SK-N-SH (cell line): ENCODE results near the gene SH3BGRL3. TPM values are rescaled to one million over a fixed set of nuclear protein-coding genes. Genes with fewer than 3 reads are reported as not detected.

ENCODE experiments used
- CTCF ChIA-PET: fragments of 300-600, 350-600 bp; formaldehyde crosslinking; extraction: SDS; loops from one replicate; lab custom pipeline; 2021; lab: Yijun Ruan, JAX
- POLR2A ChIA-PET: fragments of 350-600 bp; sonication (Branson Sonifier 250); formaldehyde crosslinking; extraction: SDS; loops from one replicate; lab custom pipeline; 2020; ENCODE audit warnings: antibody characterized with exemption, inconsistent platforms; lab: Yijun Ruan, JAX
- DNase-seq: peaks from one replicate; pipeline ENCODE4 v3.0.0; 2012
- H2AFZ ChIP-seq: fragments of 200-600 bp; sonication (generic); 2 replicates; pipeline ENCODE4 v1.8.1; 2016; ENCODE audit warnings: antibody characterized with exemption, mild to moderate bottlenecking, low read depth
- H3F3A ChIP-seq: fragments of 200-600 bp; sonication (generic); replicated peaks from 2 replicates; pipeline ENCODE3; 2016; ENCODE audit warnings: antibody characterized with exemption, mild to moderate bottlenecking; ENCODE audit not compliant: insufficient read depth
- H3K27ac ChIP-seq, 2 experiments: fragments of 200-500 bp in 1 of 2; fragments of 200-600 bp in 1 of 2; sonication (Bioruptor generic) in 1 of 2; sonication (generic), shearing (Covaris generic) in 1 of 2; 2 replicates each; pipeline versions ENCODE4 v1.5.1 to v1.6.1; 2014 to 2016; ENCODE audit warnings: low read depth in 2 of 2, inconsistent platforms in 1 of 2, low read length in 1 of 2, mild to moderate bottlenecking in 1 of 2, mixed read lengths in 1 of 2
- H3K27me3 ChIP-seq: fragments of 200-600 bp; sonication (generic), shearing (Covaris generic); 2 replicates; pipeline ENCODE4 v1.6.1; 2016; ENCODE audit warnings: mixed run types; ENCODE audit not compliant: insufficient read depth
- H3K36me3 ChIP-seq, 2 experiments: fragments of 200-500 bp in 1 of 2; fragments of 200-600 bp in 1 of 2; sonication (Bioruptor generic) in 1 of 2; sonication (generic) in 1 of 2; replicated peaks in 1 of 2; 2 replicates each; pipeline versions ENCODE3 to v1.5.1; 2014 to 2016; ENCODE audit warnings: low read length in 1 of 2, mild to moderate bottlenecking in 1 of 2; ENCODE audit not compliant: insufficient read depth in 2 of 2, control insufficient read depth in 1 of 2
- H3K4me1 ChIP-seq, 2 experiments: fragments of 200-500 bp in 1 of 2; fragments of 200-600 bp in 1 of 2; sonication (Bioruptor generic) in 1 of 2; sonication (generic), shearing (Covaris generic) in 1 of 2; 2 replicates each; pipeline versions ENCODE4 v1.5.1 to v1.6.1; 2014 to 2016; ENCODE audit warnings: low read depth in 1 of 2, low read length in 1 of 2, mixed run types in 1 of 2; ENCODE audit not compliant: insufficient read depth in 2 of 2, control insufficient read depth in 1 of 2
- H3K4me2 ChIP-seq: fragments of 200-600 bp; sonication (generic), shearing (Covaris generic); 2 replicates; pipeline ENCODE4 v1.6.1; 2017; ENCODE audit warnings: mixed run types
- H3K4me3 ChIP-seq, 2 experiments: fragments of 200-500 bp in 1 of 2; fragments of 200-600 bp in 1 of 2; sonication (Bioruptor generic) in 1 of 2; sonication (generic), shearing (Covaris generic) in 1 of 2; 2 replicates each; pipeline versions ENCODE4 v1.5.1 to v1.8.1; 2014 to 2016; ENCODE audit warnings: low read depth in 2 of 2, inconsistent platforms in 1 of 2, low read length in 1 of 2, mild to moderate bottlenecking in 1 of 2, mixed read lengths in 1 of 2, moderate library complexity in 1 of 2
- H3K79me2 ChIP-seq: fragments of 200-600 bp; sonication (generic); 2 replicates; pipeline ENCODE4 v1.8.1; 2017; ENCODE audit warnings: mild to moderate bottlenecking; ENCODE audit not compliant: insufficient read depth
- H3K9ac ChIP-seq: fragments of 200-600 bp; sonication (generic); 2 replicates; pipeline ENCODE4 v1.6.1; 2017; ENCODE audit warnings: mixed run types
- H3K9me2 ChIP-seq: fragments of 200-600 bp; sonication (generic); 2 replicates; pipeline ENCODE4 v1.6.1; 2017; ENCODE audit warnings: mixed run types
- H3K9me3 ChIP-seq: fragments of 200-600 bp; sonication (generic); 2 replicates; pipeline ENCODE4 v1.6.1; 2017; ENCODE audit warnings: mixed run types, mild to moderate bottlenecking, moderate library complexity
- H4K20me1 ChIP-seq: fragments of 200-600 bp; sonication (generic); 2 replicates; pipeline ENCODE4 v1.6.1; 2017; ENCODE audit warnings: mild to moderate bottlenecking, mixed run types; ENCODE audit not compliant: insufficient read depth
- FOXM1 ChIP-seq: IDR thresholded peaks from 2 replicates; pipeline ENCODE4 v1.4.0; 2012; ENCODE audit warnings: low read depth, mild to moderate bottlenecking
- GABPA ChIP-seq: IDR thresholded peaks from 2 replicates; pipeline ENCODE4 v1.4.0; 2012; ENCODE audit warnings: low read depth, mild to moderate bottlenecking
- GATA2 ChIP-seq: sonication (generic); formaldehyde crosslinking; IDR thresholded peaks from 2 replicates; pipeline ENCODE4 v1.5.0; 2020; ENCODE audit warnings: mild to moderate bottlenecking, missing genetic modification reagents
- IRF3 ChIP-seq: fragments of 150-350 bp; IDR thresholded peaks from 2 replicates; pipeline ENCODE4 v1.6.1; 2016; ENCODE audit warnings: mild to moderate bottlenecking, low read depth, low read length
- MAX ChIP-seq: IDR thresholded peaks from 2 replicates; pipeline ENCODE4 v1.4.0; 2012; ENCODE audit warnings: low read depth
- MXI1 ChIP-seq: IDR thresholded peaks from 2 replicates; pipeline ENCODE4 v1.6.1; 2012; ENCODE audit warnings: mild to moderate bottlenecking, low read depth, low read length, improper control_type of control experiment
- NFIC ChIP-seq: IDR thresholded peaks from 2 replicates; pipeline ENCODE4 v1.4.0; 2012; ENCODE audit warnings: borderline replicate concordance
- NRF1 ChIP-seq: IDR thresholded peaks from 2 replicates; pipeline ENCODE4 v1.6.1; 2012; ENCODE audit warnings: low read depth, mild to moderate bottlenecking, low read length
- RAD21 ChIP-seq: IDR thresholded peaks from 2 replicates; pipeline ENCODE4 v1.6.1; 2012; ENCODE audit warnings: mild to moderate bottlenecking, low read length
- REST ChIP-seq: IDR thresholded peaks from 2 replicates; pipeline ENCODE4 v1.6.1; 2012; ENCODE audit warnings: mild to moderate bottlenecking, low read depth, low read length, moderate library complexity
- RXRA ChIP-seq: IDR thresholded peaks from 2 replicates; pipeline ENCODE4 v1.4.0; 2012; ENCODE audit warnings: low read depth, mild to moderate bottlenecking, borderline replicate concordance
- SMC3 ChIP-seq: IDR thresholded peaks from 2 replicates; pipeline ENCODE4 v1.6.1; 2012; ENCODE audit warnings: low read depth, low read length, improper control_type of control experiment
- TAF1 ChIP-seq: IDR thresholded peaks from 2 replicates; pipeline ENCODE4 v1.6.1; 2012; ENCODE audit warnings: low read depth, mild to moderate bottlenecking, low read length, moderate library complexity, borderline replicate concordance
- TCF12 ChIP-seq: IDR thresholded peaks from 2 replicates; pipeline ENCODE4 v1.4.0; 2012
- USF1 ChIP-seq: IDR thresholded peaks from 2 replicates; pipeline ENCODE4 v1.4.0; 2012; ENCODE audit warnings: low read depth, borderline replicate concordance
- USF2 ChIP-seq: fragments of 150-350 bp; IDR thresholded peaks from 2 replicates; pipeline ENCODE4 v1.6.1; 2017; ENCODE audit warnings: antibody characterized with exemption, low read length, low read depth, borderline replicate concordance
- YY1 ChIP-seq: IDR thresholded peaks from 2 replicates; pipeline ENCODE4 v1.4.0; 2012; ENCODE audit warnings: low read depth, mild to moderate bottlenecking
- WGBS: methylation state at CpG from one replicate; pipeline ENCODE4 v1.1.6; 2017; ENCODE audit warnings: low lambda C conversion rate; 5-methylcytosine and 5-hydroxymethylcytosine counted together
- polyA plus RNA-seq, 3 experiments: library from polyadenylated mRNA; depleted of rRNA; stranded (reverse); fragments of >200 nt; gene quantifications; 2 replicates each; pipeline ENCODE4 v1.2.3, GENCODE V29; 2012

Gene SH3BGRL3
- polyA plus RNA-seq, 1 of the 3 experiments (the other 2 are of a cell fraction), result 202 TPM

- Histone ChIP-seq H3K79me2 (peaks cover 8% of the 10 kb centered on the region; the same call in 1 of the 2 replicates), H3K9ac (peak overlapping the region; percentile 88), H3K4me1 (peaks cover 0 to 9% of the 10 kb centered on the region in 2 experiments; a peak in 1 of 4 replicates), H3K9me3 (no peaks in the 10 kb centered on the region), H3K9me2 (no peaks in the 10 kb centered on the region), H3K27ac (peak overlapping the region; percentile 12 to 27; a peak in 2 of 4 replicates), H3K36me3 (no peaks in the 10 kb centered on the region), H4K20me1 (no peaks in the 10 kb centered on the region), H3K4me3 (peak overlapping the region; percentile 81 to 92), H3F3A (no peaks in the 10 kb centered on the region), H2AFZ (peak overlapping the region; percentile 95), H3K27me3 (no peaks in the 10 kb centered on the region; the same call in 1 of the 2 replicates), H3K4me2 (peak overlapping the region; percentile 98)
- POLR2A ChIA-PET, result no interaction called here
- WGBS, result 16% methylated on average over 8 of the region's 8 CpGs
- TF ChIP-seq NFIC (no peak), RAD21 (no peak), TCF12 (no peak)
- no peak for DNase-seq
- CTCF ChIA-PET, result interaction anchor here (1.3 to 5.6 kb wide), 4 partner anchors 16 to 111 kb away, joined by 3 to 41 read pairs (median 10); no protein-coding TSS in a partner anchor
These were observed 25.9 kb downstream of the SH3BGRL3 start for GRCh38 chr1:26305667-26306289.

GRCh38 chr1:26306290-26307229 lies 26.7 kb downstream of the SH3BGRL3 start, which contains the start of gene UBXN11:
Gene UBXN11 (minus strand): TSS chr1:26306636. CDS start chr1:26302883, 3,753 bp downstream.
- Histone ChIP-seq H3K4me2 (peak within 1 kb of the TSS; percentile 98), H3K27me3 (no peaks in the 10 kb centered on the region; the same call in 1 of the 2 replicates), H3K79me2 (peaks cover 8% of the 10 kb centered on the region; the same call in 1 of the 2 replicates), H3K9me3 (no peaks in the 10 kb centered on the region), H3K27ac (peak within 1 kb of the TSS; percentile 27 to 58; a peak in 3 of 4 replicates), H4K20me1 (no peaks in the 10 kb centered on the region), H2AFZ (peak within 1 kb of the TSS; percentile 95), H3K9ac (peak within 1 kb of the TSS; percentile 88), H3F3A (no peaks in the 10 kb centered on the region), H3K4me1 (peaks cover 0 to 9% of the 10 kb centered on the region in 2 experiments; a peak in 1 of 4 replicates), H3K36me3 (no peaks in the 10 kb centered on the region), H3K9me2 (no peaks in the 10 kb centered on the region), H3K4me3 (peak within 1 kb of the TSS; percentile 81 to 92)
- DNase-seq, result peak; percentile 96
- CTCF ChIA-PET, result interaction anchor here (0.8 to 5.6 kb wide), 7 partner anchors 11 to 110 kb away, joined by 3 to 41 read pairs (median 6); partner anchors contain the start of genes CD52 and SH3BGRL3
- POLR2A ChIA-PET, result no interaction called here
- WGBS, result 3% methylated on average over 19 of the region's 51 CpGs
- TF ChIP-seq YY1, result peak; percentile 97
- TF ChIP-seq REST, result no peak
- no peak for TF ChIP-seq USF2
- no peak for TF ChIP-seq GABPA
- peak; percentile 98 for TF ChIP-seq MXI1
- TF ChIP-seq TCF12, result no peak
- TF ChIP-seq SMC3, result no peak
- TF ChIP-seq GATA2 (CRISPR knock-in tag), result no peak
- TF ChIP-seq RXRA, result no peak
- TF ChIP-seq USF1, result no peak
- peak; percentile 66 for TF ChIP-seq MAX
- TF ChIP-seq NRF1, result peak; percentile 73
- no peak for TF ChIP-seq RAD21
- TF ChIP-seq TAF1, result no peak
- peak; percentile 69; the same call in 1 of the 2 replicates for TF ChIP-seq FOXM1
- no peak for TF ChIP-seq IRF3
